22Rv1 (cell line): ENCODE results near the gene GTF3C5.

Experiments
- H3K27ac ChIP-seq: fragments of 450-650 bp; 2 replicates; pipeline ENCODE4 v1.5.1; 2017
- CTCF ChIP-seq: fragments of 450-650 bp; IDR thresholded peaks from 2 replicates; pipeline ENCODE4 v1.5.1; 2017; ENCODE audit warnings: mild to moderate bottlenecking
- ZFX ChIP-seq: fragments of 450-650 bp; IDR thresholded peaks from 2 replicates; pipeline ENCODE4 v1.6.1; 2017; ENCODE audit warnings: antibody characterized with exemption, borderline replicate concordance

Gene GTF3C5

GRCh38 chr9:133044661-133045060 is 13.9 kb downstream of the GTF3C5 start:
- no peak for TF ChIP-seq ZFX
- TF ChIP-seq CTCF = no peak
- H3K27ac ChIP-seq = no peak overlapping the region

GRCh38 chr9:133045132-133045531 is 14.3 kb downstream of the GTF3C5 start:
- no peak for TF ChIP-seq CTCF
- no peak for TF ChIP-seq ZFX
- no peak overlapping the region for H3K27ac ChIP-seq

GRCh38 chr9:133046196-133046899 is 15.6 kb downstream of the GTF3C5 start:
- TF ChIP-seq ZFX (no peak), CTCF (no peak)

GRCh38 chr9:133046900-133047295 is 16.1 kb downstream of the GTF3C5 start:
- TF ChIP-seq CTCF (no peak), ZFX (no peak)

More at GRCh38 chr9:133046196-133046899, 15.6 kb downstream of the GTF3C5 start:
- no peak overlapping the region for H3K27ac ChIP-seq

GRCh38 chr9:133048595-133048994 is 17.8 kb downstream of the GTF3C5 start:
- TF ChIP-seq ZFX (no peak), CTCF (peak; percentile 46)
- H3K27ac ChIP-seq = no peak overlapping the region

More at GRCh38 chr9:133046900-133047295, 16.1 kb downstream of the GTF3C5 start:
- H3K27ac ChIP-seq = no peak overlapping the region

GRCh38 chr9:133049043-133049442 is 18.2 kb downstream of the GTF3C5 start:
- TF ChIP-seq ZFX = no peak
- no peak for TF ChIP-seq CTCF
- H3K27ac ChIP-seq = no peak overlapping the region

GRCh38 chr9:133050142-133050541 is 19.3 kb downstream of the GTF3C5 start:
- no peak overlapping the region for H3K27ac ChIP-seq
- no peak for TF ChIP-seq ZFX
- TF ChIP-seq CTCF = no peak
